ENCODE results near the gene TK2.

DNA sequence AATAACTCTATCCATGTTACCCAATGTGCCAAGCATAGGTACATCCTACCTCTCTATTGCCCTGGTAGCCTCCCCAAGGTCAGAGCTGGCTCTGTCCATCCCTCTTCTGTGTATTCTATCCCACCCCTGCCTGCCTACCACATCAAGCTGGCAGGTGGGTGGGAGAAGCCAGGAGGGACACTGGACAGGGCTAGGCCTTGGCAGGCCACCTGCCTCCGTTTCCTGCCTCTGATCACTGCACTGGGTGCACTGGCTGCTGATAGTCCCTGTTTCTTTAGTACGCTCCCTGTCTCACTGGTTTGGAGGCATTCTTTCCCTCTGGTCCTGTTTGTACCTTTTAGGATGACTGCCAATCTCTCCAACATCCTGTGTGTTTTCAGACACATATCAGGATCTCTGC is 12.7 kb downstream of the TK2 start:
- TF ChIP-seq, protein P1, sequence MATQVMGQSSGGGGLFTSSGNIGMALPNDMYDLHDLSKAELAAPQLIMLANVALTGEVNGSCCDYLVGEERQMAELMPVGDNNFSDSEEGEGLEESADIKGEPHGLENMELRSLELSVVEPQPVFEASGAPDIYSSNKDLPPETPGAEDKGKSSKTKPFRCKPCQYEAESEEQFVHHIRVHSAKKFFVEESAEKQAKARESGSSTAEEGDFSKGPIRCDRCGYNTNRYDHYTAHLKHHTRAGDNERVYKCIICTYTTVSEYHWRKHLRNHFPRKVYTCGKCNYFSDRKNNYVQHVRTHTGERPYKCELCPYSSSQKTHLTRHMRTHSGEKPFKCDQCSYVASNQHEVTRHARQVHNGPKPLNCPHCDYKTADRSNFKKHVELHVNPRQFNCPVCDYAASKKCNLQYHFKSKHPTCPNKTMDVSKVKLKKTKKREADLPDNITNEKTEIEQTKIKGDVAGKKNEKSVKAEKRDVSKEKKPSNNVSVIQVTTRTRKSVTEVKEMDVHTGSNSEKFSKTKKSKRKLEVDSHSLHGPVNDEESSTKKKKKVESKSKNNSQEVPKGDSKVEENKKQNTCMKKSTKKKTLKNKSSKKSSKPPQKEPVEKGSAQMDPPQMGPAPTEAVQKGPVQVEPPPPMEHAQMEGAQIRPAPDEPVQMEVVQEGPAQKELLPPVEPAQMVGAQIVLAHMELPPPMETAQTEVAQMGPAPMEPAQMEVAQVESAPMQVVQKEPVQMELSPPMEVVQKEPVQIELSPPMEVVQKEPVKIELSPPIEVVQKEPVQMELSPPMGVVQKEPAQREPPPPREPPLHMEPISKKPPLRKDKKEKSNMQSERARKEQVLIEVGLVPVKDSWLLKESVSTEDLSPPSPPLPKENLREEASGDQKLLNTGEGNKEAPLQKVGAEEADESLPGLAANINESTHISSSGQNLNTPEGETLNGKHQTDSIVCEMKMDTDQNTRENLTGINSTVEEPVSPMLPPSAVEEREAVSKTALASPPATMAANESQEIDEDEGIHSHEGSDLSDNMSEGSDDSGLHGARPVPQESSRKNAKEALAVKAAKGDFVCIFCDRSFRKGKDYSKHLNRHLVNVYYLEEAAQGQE (IDR thresholded peaks at IDR 0.05; ENCODE audit: low read depth): no peak
- TF ChIP-seq, protein P2, sequence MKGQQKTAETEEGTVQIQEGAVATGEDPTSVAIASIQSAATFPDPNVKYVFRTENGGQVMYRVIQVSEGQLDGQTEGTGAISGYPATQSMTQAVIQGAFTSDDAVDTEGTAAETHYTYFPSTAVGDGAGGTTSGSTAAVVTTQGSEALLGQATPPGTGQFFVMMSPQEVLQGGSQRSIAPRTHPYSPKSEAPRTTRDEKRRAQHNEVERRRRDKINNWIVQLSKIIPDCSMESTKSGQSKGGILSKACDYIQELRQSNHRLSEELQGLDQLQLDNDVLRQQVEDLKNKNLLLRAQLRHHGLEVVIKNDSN (IDR thresholded peaks at IDR 0.05): no peak
- TF ChIP-seq TCF12 (IDR thresholded peaks at IDR 0.05; ENCODE audit: low read depth) (no peak), RAD21 (IDR thresholded peaks at IDR 0.05; ENCODE audit: low read depth) (no peak), FOXM1 (IDR thresholded peaks at IDR 0.05; ENCODE audit: borderline replicate concordance, low read depth) (no peak), CEBPB (IDR thresholded peaks at IDR 0.05) (no peak), CREB1 (IDR thresholded peaks at IDR 0.05; ENCODE audit: low read depth) (no peak), TAF1 (IDR thresholded peaks at IDR 0.05; ENCODE audit: low read depth) (no peak), TEAD4 (IDR thresholded peaks at IDR 0.05) (no peak)
- TF ChIP-seq, protein P3, sequence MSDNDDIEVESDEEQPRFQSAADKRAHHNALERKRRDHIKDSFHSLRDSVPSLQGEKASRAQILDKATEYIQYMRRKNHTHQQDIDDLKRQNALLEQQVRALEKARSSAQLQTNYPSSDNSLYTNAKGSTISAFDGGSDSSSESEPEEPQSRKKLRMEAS (IDR thresholded peaks at IDR 0.05): no peak

All from Ishikawa (cell line).